ENCODE results near the gene CAMKK1.

Gene CAMKK1

DNA sequence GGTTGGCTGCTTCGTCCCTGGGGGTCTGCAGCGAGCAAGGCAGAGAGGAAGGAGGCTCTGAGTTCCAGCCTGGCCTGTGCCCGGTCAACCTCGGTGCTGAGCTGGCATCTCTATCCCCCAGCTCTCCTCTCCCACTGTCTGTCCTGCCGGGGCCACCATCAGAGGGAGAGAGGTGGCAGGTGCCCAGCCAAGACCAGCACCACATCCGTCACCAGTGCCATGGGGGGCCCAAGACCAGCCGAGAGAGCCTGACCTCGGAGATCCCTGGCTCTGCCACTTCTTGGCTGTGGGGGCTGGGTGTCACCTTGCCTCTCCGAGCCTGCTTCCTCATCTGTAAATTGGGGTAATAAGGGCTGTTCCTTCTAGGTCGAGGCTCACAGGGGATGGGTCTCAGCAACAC lies 24.0 kb upstream of the CAMKK1 start:
- Histone ChIP-seq H3K27ac (ENCODE audit: low read depth, low read length, severe bottlenecking) (no peak overlapping the region), H3K36me3 (ENCODE audit: control insufficient read depth, insufficient read depth, low read length) (no peaks in the 10 kb centered on the region), H3K9me3 (ENCODE audit: control insufficient read depth, low read length) (no peaks in the 10 kb centered on the region), H3K4me1 (ENCODE audit: control insufficient read depth, insufficient read depth, low read length, poor library complexity, severe bottlenecking) (no peaks in the 10 kb centered on the region), H3K4me3 (ENCODE audit: extremely low read depth, insufficient read depth, low read length, poor library complexity, severe bottlenecking) (no peak overlapping the region)
- 97% methylated on average over 4 to 5 of the region's 10 CpGs for WGBS, 2 experiments (ENCODE audit: insufficient coverage in 2 of 2)

GRCh38 chr17:3915995-3916696 lies 23.3 kb upstream of the CAMKK1 start, which contains the start of gene P2RX1:
Gene P2RX1 (minus strand): TSS chr17:3916465. CDS start chr17:3916225, 240 bp downstream.
- H3K4me1 ChIP-seq (ENCODE audit: control insufficient read depth, insufficient read depth, low read length, poor library complexity, severe bottlenecking): no peaks in the 10 kb centered on the region
- 91 to 93% methylated on average over 19 to 28 of the region's 28 CpGs for WGBS, 2 experiments (ENCODE audit: insufficient coverage in 2 of 2)
- no peaks in the 10 kb centered on the region for H3K36me3 ChIP-seq (ENCODE audit: control insufficient read depth, insufficient read depth, low read length)
- no peak within 1 kb of the TSS for H3K27ac ChIP-seq (ENCODE audit: low read depth, low read length, severe bottlenecking)
- no peaks in the 10 kb centered on the region for H3K9me3 ChIP-seq (ENCODE audit: control insufficient read depth, low read length)
- H3K4me3 ChIP-seq (ENCODE audit: extremely low read depth, insufficient read depth, low read length, poor library complexity, severe bottlenecking): no peak within 1 kb of the TSS

GRCh38 chr17:3915581-3915994 lies 22.7 kb upstream of the CAMKK1 start:
- 91 to 92% methylated on average over 7 to 9 of the region's 13 CpGs for WGBS, 2 experiments (ENCODE audit: insufficient coverage in 2 of 2)
- Histone ChIP-seq H3K4me3 (ENCODE audit: extremely low read depth, insufficient read depth, low read length, poor library complexity, severe bottlenecking) (no peak overlapping the region), H3K4me1 (ENCODE audit: control insufficient read depth, insufficient read depth, low read length, poor library complexity, severe bottlenecking) (no peaks in the 10 kb centered on the region), H3K27ac (ENCODE audit: low read depth, low read length, severe bottlenecking) (no peak overlapping the region), H3K36me3 (ENCODE audit: control insufficient read depth, insufficient read depth, low read length) (no peaks in the 10 kb centered on the region), H3K9me3 (ENCODE audit: control insufficient read depth, low read length) (no peaks in the 10 kb centered on the region)

DNA sequence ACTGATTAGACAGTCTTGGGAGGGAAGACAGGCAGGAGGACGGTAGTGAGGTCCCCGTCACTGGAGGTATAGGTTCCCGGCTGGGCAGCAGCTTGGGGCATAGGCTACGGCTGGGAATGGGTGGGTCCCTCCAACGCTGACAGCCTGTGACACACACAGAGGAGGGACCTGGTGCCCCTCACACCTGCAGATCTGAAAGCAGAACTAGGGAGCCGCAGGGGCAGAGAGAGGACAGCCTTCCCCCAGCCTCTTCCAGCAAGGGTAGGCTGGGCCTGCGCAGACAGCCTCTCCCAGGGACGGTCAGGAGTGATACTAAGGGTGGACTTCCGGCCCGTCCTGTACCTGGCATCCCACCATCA lies 21.4 kb upstream of the CAMKK1 start:
- H3K4me3 ChIP-seq (ENCODE audit: extremely low read depth, insufficient read depth, low read length, poor library complexity, severe bottlenecking): no peak overlapping the region
- H3K27ac ChIP-seq (ENCODE audit: low read depth, low read length, severe bottlenecking): no peak overlapping the region
- H3K36me3 ChIP-seq (ENCODE audit: control insufficient read depth, insufficient read depth, low read length): no peaks in the 10 kb centered on the region
- no peaks in the 10 kb centered on the region for H3K9me3 ChIP-seq (ENCODE audit: control insufficient read depth, low read length)
- WGBS, 2 experiments (ENCODE audit: insufficient coverage in 2 of 2): 83 to 99% methylated on average over 6 to 8 of the region's 10 CpGs
- H3K4me1 ChIP-seq (ENCODE audit: control insufficient read depth, insufficient read depth, low read length, poor library complexity, severe bottlenecking): no peaks in the 10 kb centered on the region

GRCh38 chr17:3913531-3914311 lies 20.9 kb upstream of the CAMKK1 start:
- H3K4me1 ChIP-seq (ENCODE audit: control insufficient read depth, insufficient read depth, low read length, poor library complexity, severe bottlenecking): no peaks in the 10 kb centered on the region
- no peaks in the 10 kb centered on the region for H3K9me3 ChIP-seq (ENCODE audit: control insufficient read depth, low read length)
- H3K36me3 ChIP-seq (ENCODE audit: control insufficient read depth, insufficient read depth, low read length): no peaks in the 10 kb centered on the region
- H3K27ac ChIP-seq (ENCODE audit: low read depth, low read length, severe bottlenecking): no peak overlapping the region
- no peak overlapping the region for H3K4me3 ChIP-seq (ENCODE audit: extremely low read depth, insufficient read depth, low read length, poor library complexity, severe bottlenecking)
- 35 to 43% methylated on average over 15 to 17 of the region's 17 CpGs for WGBS, 2 experiments (ENCODE audit: insufficient coverage in 2 of 2)

DNA sequence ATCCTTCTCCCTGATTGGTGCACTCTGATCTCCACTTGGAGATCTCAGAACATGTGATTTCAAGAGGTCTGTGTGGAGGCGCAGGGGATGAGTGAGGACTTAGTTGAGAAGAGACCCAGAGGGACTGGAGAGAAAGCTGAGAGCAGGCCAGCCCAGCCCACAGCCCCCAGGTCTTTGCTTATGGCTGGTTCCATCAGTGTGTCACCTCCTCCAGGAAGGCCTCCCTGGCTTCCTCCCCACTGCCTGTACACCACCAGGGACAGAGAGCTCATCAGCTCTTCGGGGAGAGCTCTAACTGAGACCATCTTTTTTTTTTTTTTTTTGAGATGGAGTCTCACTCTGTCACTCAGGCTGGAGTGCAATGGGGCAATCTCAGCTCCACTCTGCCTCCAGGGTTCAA lies 20.0 kb upstream of the CAMKK1 start:
- H3K36me3 ChIP-seq (ENCODE audit: control insufficient read depth, insufficient read depth, low read length): no peaks in the 10 kb centered on the region
- WGBS, 2 experiments (ENCODE audit: insufficient coverage in 2 of 2): 83 to 92% methylated on average over 1 to 2 of the region's 2 CpGs
- H3K4me3 ChIP-seq (ENCODE audit: extremely low read depth, insufficient read depth, low read length, poor library complexity, severe bottlenecking): no peak overlapping the region
- no peaks in the 10 kb centered on the region for H3K4me1 ChIP-seq (ENCODE audit: control insufficient read depth, insufficient read depth, low read length, poor library complexity, severe bottlenecking)
- H3K9me3 ChIP-seq (ENCODE audit: control insufficient read depth, low read length): no peaks in the 10 kb centered on the region
- H3K27ac ChIP-seq (ENCODE audit: low read depth, low read length, severe bottlenecking): no peak overlapping the region

DNA sequence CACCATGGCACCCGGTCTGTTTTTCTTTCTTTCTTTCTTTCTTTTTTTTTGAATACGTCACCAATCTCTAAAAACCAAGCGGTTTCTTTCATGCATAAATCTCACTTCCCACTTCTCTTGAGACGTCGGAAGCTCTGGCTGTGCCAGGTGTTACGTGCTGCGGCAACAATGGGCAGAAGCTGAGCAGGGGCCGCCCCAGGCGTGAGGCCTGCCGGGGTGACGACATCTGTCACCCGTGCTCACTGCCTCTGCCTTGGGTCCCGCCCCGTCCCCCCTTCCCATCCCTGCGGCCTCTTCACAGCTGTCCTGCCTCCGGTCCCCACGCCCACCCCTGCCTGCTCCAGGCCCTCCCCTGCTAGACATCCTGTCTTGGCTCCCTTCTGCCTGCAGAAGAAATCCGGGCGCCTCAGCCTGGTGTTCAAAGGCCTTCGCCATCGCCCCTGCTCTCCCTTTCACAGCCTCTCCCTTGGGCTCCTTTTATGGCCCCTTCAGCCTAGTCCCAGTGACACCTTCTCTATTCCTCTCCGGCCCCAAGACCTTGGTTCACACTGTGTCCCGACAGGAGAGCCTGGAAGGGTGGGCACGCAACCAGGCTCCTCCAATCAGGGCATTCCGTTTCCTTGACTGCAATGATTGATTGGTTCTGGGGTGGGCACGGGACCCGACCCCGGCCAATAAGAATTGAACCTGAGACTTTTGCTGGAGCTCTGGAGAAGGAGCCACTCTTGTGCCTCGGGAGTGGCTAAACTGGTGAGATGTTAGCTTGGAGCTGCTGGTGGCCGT lies 18.6 kb upstream of the CAMKK1 start:
- no peaks in the 10 kb centered on the region for H3K9me3 ChIP-seq (ENCODE audit: control insufficient read depth, low read length)
- H3K36me3 ChIP-seq (ENCODE audit: control insufficient read depth, insufficient read depth, low read length): no peaks in the 10 kb centered on the region
- WGBS, 2 experiments (ENCODE audit: insufficient coverage in 2 of 2): 81 to 83% methylated on average over 26 of the region's 30 CpGs
- no peaks in the 10 kb centered on the region for H3K4me1 ChIP-seq (ENCODE audit: control insufficient read depth, insufficient read depth, low read length, poor library complexity, severe bottlenecking)
- no peak overlapping the region for H3K4me3 ChIP-seq (ENCODE audit: extremely low read depth, insufficient read depth, low read length, poor library complexity, severe bottlenecking)
- no peak overlapping the region for H3K27ac ChIP-seq (ENCODE audit: low read depth, low read length, severe bottlenecking)

DNA sequence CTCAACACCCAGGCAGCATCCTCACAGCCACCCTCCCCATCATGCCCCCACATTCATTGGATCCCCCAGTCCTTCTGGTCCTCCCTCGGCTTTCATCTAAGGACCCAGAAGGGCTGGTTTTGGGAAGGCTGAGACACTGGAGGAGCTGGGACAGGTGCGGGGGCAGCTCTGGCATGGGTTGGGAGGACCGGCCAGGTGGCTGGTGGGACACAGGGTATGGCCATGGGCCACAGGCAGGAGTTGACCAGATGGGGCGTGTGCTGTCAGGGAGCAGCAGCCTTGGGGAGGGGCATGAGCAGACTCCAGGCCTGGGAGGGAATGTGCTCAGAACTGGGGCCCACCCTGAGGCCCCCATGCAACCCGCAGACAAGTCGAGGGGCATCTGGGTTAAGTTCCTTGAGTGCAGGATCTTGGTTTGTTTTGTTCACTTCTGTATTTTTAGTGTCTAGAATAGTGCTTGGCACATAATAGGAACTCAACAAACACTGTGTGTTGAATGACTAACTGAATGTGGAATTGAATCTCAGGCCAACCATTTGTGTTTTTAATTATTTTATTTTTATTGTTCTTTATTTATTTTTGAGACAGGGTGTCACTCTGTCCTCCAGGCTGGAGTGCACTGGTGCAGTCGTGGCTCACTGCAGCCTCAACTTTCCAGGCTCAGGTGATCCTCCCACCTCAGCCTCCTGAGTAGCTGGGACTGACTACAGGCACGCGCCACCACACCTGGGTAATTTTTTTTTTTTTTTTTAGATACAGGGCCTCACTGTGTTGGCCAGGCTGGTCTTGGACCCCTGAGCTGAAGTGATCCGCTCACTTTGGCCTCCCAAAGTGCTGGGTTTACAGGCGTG lies 17.8 kb upstream of the CAMKK1 start:
- Histone ChIP-seq H3K27ac (ENCODE audit: low read depth, low read length, severe bottlenecking) (no peak overlapping the region), H3K4me1 (ENCODE audit: control insufficient read depth, insufficient read depth, low read length, poor library complexity, severe bottlenecking) (no peaks in the 10 kb centered on the region), H3K9me3 (ENCODE audit: control insufficient read depth, low read length) (no peaks in the 10 kb centered on the region), H3K4me3 (ENCODE audit: extremely low read depth, insufficient read depth, low read length, poor library complexity, severe bottlenecking) (no peak overlapping the region), H3K36me3 (ENCODE audit: control insufficient read depth, insufficient read depth, low read length) (no peaks in the 10 kb centered on the region)
- WGBS, 2 experiments (ENCODE audit: insufficient coverage in 2 of 2): 86 to 88% methylated on average over 8 to 9 of the region's 11 CpGs

GRCh38 chr17:3909257-3909656 lies 16.4 kb upstream of the CAMKK1 start:
- no peak overlapping the region for H3K4me3 ChIP-seq (ENCODE audit: extremely low read depth, insufficient read depth, low read length, poor library complexity, severe bottlenecking)
- 93 to 95% methylated on average over 11 to 12 of the region's 12 CpGs for WGBS, 2 experiments (ENCODE audit: insufficient coverage in 2 of 2)
- no peaks in the 10 kb centered on the region for H3K36me3 ChIP-seq (ENCODE audit: control insufficient read depth, insufficient read depth, low read length)
- no peaks in the 10 kb centered on the region for H3K9me3 ChIP-seq (ENCODE audit: control insufficient read depth, low read length)
- no peak overlapping the region for H3K27ac ChIP-seq (ENCODE audit: low read depth, low read length, severe bottlenecking)
- H3K4me1 ChIP-seq (ENCODE audit: control insufficient read depth, insufficient read depth, low read length, poor library complexity, severe bottlenecking): no peaks in the 10 kb centered on the region
